ENCODE measurements around the gene MLST8.
"Not testable (repeated sequence)": the region's sequence is repeated elsewhere in the genome, so short reads cannot be mapped to it uniquely, and the experiment has no call there.

Gene MLST8

GRCh38 chr16:2256531-2257140 is 51.4 kb downstream of the MLST8 start:
- peak overlapping the region; percentile 51 for H3K27ac Mint-ChIP-seq
- no peaks in the 10 kb centered on the region for H3K9me3 Mint-ChIP-seq

GRCh38 chr16:2257726-2258125 is 52.5 kb downstream of the MLST8 start:
- Mint-ChIP-seq H3K27ac (no peak overlapping the region), H3K27me3 (no peaks in the 10 kb centered on the region), H3K9me3 (no peaks in the 10 kb centered on the region), H3K4me3 (no peak overlapping the region), H3K4me1 (peaks cover 6% of the 10 kb centered on the region), H3K36me3 (peaks cover 16% of the 10 kb centered on the region)

More at GRCh38 chr16:2256531-2257140, 51.4 kb downstream of the MLST8 start:
- H3K27me3 Mint-ChIP-seq: no peaks in the 10 kb centered on the region
- no peak overlapping the region for H3K4me3 Mint-ChIP-seq
- H3K4me1 Mint-ChIP-seq: peaks cover 6% of the 10 kb centered on the region
- peaks cover 14% of the 10 kb centered on the region for H3K36me3 Mint-ChIP-seq

- H3K27ac Mint-ChIP-seq: peak overlapping the region; percentile 30
- H3K9me3 Mint-ChIP-seq, H3K27me3 Mint-ChIP-seq, H3K4me1 Mint-ChIP-seq, H3K4me3 Mint-ChIP-seq: not testable (repeated sequence)
- H3K36me3 Mint-ChIP-seq: peaks cover 13% of the 10 kb centered on the region
Observed at GRCh38 chr16:2258530-2258929, 53.3 kb downstream of the MLST8 start.

All from activated naive CD4-positive, alpha-beta T cell treated with anti-CD3 and anti-CD28 coated beads, Interleukin-2, amount 50 U/mL, for 24 hours (primary cell).